HG03097 (cell line): ENCODE measurements around the gene GLIS2.

Experiments used
- ATAC-seq: cut with Tn5 transposase; IDR thresholded peaks from one replicate; pipeline ENCODE4 v1.9.1; 2021; ENCODE audit not compliant: unreplicated experiment, low FRiP score

The GLIS2 gene

GRCh38 chr16:4367393-4367856 lies 51.6 kb downstream of the GLIS2 start:
- ATAC-seq: no peak

GRCh38 chr16:4369007-4369733 lies 53.3 kb downstream of the GLIS2 start:
- ATAC-seq: no peak

GRCh38 chr16:4370151-4370550 lies 54.3 kb downstream of the GLIS2 start:
- ATAC-seq: no peak

GRCh38 chr16:4370570-4371356 lies 54.9 kb downstream of the GLIS2 start:
- no peak for ATAC-seq

- ATAC-seq: no peak
These were observed 55.6 kb downstream of the GLIS2 start, which contains the start of gene VASN for GRCh38 chr16:4371357-4372000. VASN (plus strand) TSS chr16:4371848; CDS start chr16:4380878, 9,030 bp downstream.

GRCh38 chr16:4372001-4372577 lies 56.2 kb downstream of the GLIS2 start:
- ATAC-seq: no peak

GRCh38 chr16:4372578-4373355 lies 56.9 kb downstream of the GLIS2 start:
- no peak for ATAC-seq

- no peak for ATAC-seq
These were observed 57.6 kb downstream of the GLIS2 start for GRCh38 chr16:4373356-4373908.

GRCh38 chr16:4373909-4374742 lies 58.3 kb downstream of the GLIS2 start:
- no peak for ATAC-seq

GRCh38 chr16:4375717-4376116 lies 59.9 kb downstream of the GLIS2 start:
- ATAC-seq: no peak

GRCh38 chr16:4376126-4376892 lies 60.4 kb downstream of the GLIS2 start:
- no peak for ATAC-seq

GRCh38 chr16:4376893-4377572 lies 61.2 kb downstream of the GLIS2 start:
- ATAC-seq: no peak

GRCh38 chr16:4377573-4378154 lies 61.8 kb downstream of the GLIS2 start:
- no peak for ATAC-seq

- ATAC-seq: no peak
These were observed 62.3 kb downstream of the GLIS2 start for GRCh38 chr16:4378161-4378666.

- ATAC-seq: no peak
These were observed 63.3 kb downstream of the GLIS2 start for GRCh38 chr16:4378999-4379690.
